ENCODE measurements around the gene CXCL16. TPM values are rescaled to one million over a fixed set of nuclear protein-coding genes. Genes with fewer than 3 reads are reported as not detected.

Gene CXCL16
- total RNA-seq, 4 donors from 2014 or later, result 13.0 to 72.6 (median 27.0) TPM

- DNase-seq, result no peak
- Histone ChIP-seq H3K27me3 (no peaks in the 10 kb centered on the region), H3K36me3 (peaks cover 0 to 10% (median 0%) of the 10 kb centered on the region in 4 donors), H3K9me3 (no peaks in the 10 kb centered on the region), H3K4me1 (peaks cover 11 to 42% (median 25%) of the 10 kb centered on the region in 4 donors), H3K27ac (peak overlapping the region; percentile 89 to 92 (median 91)), H3K4me3 (peak overlapping the region in 1 of 4 donors; percentile 88)
- intact Hi-C loops (cut with DNase I; ENCODE audit: low total_unique reads) (no loop called here), in situ Hi-C loops (cut with MboI; ENCODE audit: low pct_ligation_motif_present in 1 of 4, low pct_unique_long_range_greater_than_20kb in 1 of 4, low sequenced_read_pairs in 3 of 4) (loop anchor here in 1 of 4 donors (10.0 kb wide), 1 partner anchor 172 kb away; no protein-coding TSS in a partner anchor)
- WGBS, 2 donors (ENCODE audit: low coverage in 1 of 2), result 45 to 66% methylated on average over 2 to 3 of the region's 3 CpGs
- TF ChIP-seq POLR2A (IDR thresholded peaks at IDR 0.05) (no peak), POLR2AphosphoS5 (IDR thresholded peaks at IDR 0.05) (no peak), EP300 (IDR thresholded peaks at IDR 0.05; ENCODE audit: low read depth) (no peak)
- TF ChIP-seq, protein P1, sequence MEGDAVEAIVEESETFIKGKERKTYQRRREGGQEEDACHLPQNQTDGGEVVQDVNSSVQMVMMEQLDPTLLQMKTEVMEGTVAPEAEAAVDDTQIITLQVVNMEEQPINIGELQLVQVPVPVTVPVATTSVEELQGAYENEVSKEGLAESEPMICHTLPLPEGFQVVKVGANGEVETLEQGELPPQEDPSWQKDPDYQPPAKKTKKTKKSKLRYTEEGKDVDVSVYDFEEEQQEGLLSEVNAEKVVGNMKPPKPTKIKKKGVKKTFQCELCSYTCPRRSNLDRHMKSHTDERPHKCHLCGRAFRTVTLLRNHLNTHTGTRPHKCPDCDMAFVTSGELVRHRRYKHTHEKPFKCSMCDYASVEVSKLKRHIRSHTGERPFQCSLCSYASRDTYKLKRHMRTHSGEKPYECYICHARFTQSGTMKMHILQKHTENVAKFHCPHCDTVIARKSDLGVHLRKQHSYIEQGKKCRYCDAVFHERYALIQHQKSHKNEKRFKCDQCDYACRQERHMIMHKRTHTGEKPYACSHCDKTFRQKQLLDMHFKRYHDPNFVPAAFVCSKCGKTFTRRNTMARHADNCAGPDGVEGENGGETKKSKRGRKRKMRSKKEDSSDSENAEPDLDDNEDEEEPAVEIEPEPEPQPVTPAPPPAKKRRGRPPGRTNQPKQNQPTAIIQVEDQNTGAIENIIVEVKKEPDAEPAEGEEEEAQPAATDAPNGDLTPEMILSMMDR (IDR thresholded peaks at IDR 0.05), result no peak
These were observed 27.2 kb downstream of the CXCL16 start for GRCh38 chr17:4712526-4712925.

DNA sequence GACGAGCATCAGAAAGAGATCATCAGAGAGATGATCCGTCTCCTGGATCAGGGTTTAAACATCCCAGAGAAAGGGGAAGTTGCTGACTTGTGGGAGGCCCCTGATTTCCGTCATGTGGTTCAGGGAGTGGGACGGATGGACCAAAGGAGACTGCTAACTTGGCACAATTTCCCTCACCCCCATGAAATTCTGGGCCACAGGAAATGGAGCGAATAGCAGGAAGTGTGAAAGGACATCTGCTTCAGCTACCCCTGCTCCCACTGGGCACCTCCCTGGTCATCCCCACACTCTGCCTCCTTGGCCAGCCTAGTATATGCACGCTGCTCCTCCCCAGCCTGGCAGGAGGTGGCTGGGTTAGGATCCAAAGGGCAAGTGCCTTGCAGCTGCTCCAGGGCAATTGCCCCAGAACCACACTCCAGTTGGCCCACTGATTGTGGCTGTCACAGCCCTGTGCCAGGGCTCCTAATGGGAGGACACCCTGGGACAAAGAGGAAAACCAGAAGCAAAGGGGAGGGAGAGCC is 28.0 kb downstream of the CXCL16 start:
- Histone ChIP-seq H3K27ac (peak overlapping the region; percentile 89 to 92 (median 91)), H3K9me3 (no peaks in the 10 kb centered on the region), H3K27me3 (no peaks in the 10 kb centered on the region), H3K4me3 (peak overlapping the region in 2 of 4 donors; percentile 70 to 88), H3K36me3 (peaks cover 0 to 5% (median 0%) of the 10 kb centered on the region in 4 donors), H3K4me1 (peaks cover 11 to 42% (median 25%) of the 10 kb centered on the region in 4 donors)
- DNase-seq, result peak; percentile 76
- intact Hi-C loops (cut with DNase I; ENCODE audit: low total_unique reads), result no loop called here
- TF ChIP-seq POLR2AphosphoS5 (IDR thresholded peaks at IDR 0.05) (peak in 2 of 3 donors; percentile 61 to 62), POLR2A (IDR thresholded peaks at IDR 0.05) (peak; percentile 17), EP300 (IDR thresholded peaks at IDR 0.05; ENCODE audit: low read depth) (no peak)
- TF ChIP-seq, protein P1 (IDR thresholded peaks at IDR 0.05), result no peak
- WGBS, 2 donors (ENCODE audit: low coverage in 1 of 2), result 35 to 46% methylated on average over 4 to 6 of the region's 6 CpGs
- in situ Hi-C loops (cut with MboI; ENCODE audit: low pct_ligation_motif_present in 1 of 4, low pct_unique_long_range_greater_than_20kb in 1 of 4, low sequenced_read_pairs in 3 of 4), result loop anchor here in 1 of 4 donors (10.0 kb wide), 1 partner anchor 173 kb away; no protein-coding TSS in a partner anchor

- intact Hi-C loops (cut with DNase I; ENCODE audit: low total_unique reads), result no loop called here
- DNase-seq, result peak; percentile 39
- TF ChIP-seq, protein P1 (IDR thresholded peaks at IDR 0.05), result no peak
- TF ChIP-seq EP300 (IDR thresholded peaks at IDR 0.05; ENCODE audit: low read depth) (no peak), POLR2AphosphoS5 (IDR thresholded peaks at IDR 0.05) (peak in 1 of 3 donors; percentile 19), POLR2A (IDR thresholded peaks at IDR 0.05) (peak; percentile 13)
- in situ Hi-C loops (cut with MboI; ENCODE audit: low pct_ligation_motif_present in 1 of 4, low pct_unique_long_range_greater_than_20kb in 1 of 4, low sequenced_read_pairs in 3 of 4), result loop anchor here in 1 of 4 donors (10.0 kb wide), 1 partner anchor 174 kb away; no protein-coding TSS in a partner anchor
- Histone ChIP-seq H3K4me1 (peaks cover 11 to 42% (median 25%) of the 10 kb centered on the region in 4 donors), H3K27ac (peak overlapping the region; percentile 89 to 92 (median 91)), H3K36me3 (no peaks in the 10 kb centered on the region), H3K27me3 (no peaks in the 10 kb centered on the region), H3K9me3 (no peaks in the 10 kb centered on the region), H3K4me3 (peak overlapping the region; percentile 65 to 88 (median 70))
- 0 to 9% methylated on average over 3 to 28 of the region's 57 CpGs for WGBS, 2 donors (ENCODE audit: low coverage in 1 of 2)
These were observed 28.8 kb downstream of the CXCL16 start for GRCh38 chr17:4710693-4711634.
